Measurements from ENCODE around the gene CHAT.

The CHAT gene

GRCh38 chr10:49598164-49598856 lies 15.5 kb upstream of the CHAT start:
- H4K20me1 ChIP-seq (ENCODE audit: insufficient read depth, low read length) = no peaks in the 10 kb centered on the region
- no peak overlapping the region for H3K9ac ChIP-seq (ENCODE audit: low read length)
- no peaks in the 10 kb centered on the region for H3K9me3 ChIP-seq (replicated peaks; ENCODE audit: insufficient read depth, low read length)
- no peaks in the 10 kb centered on the region for H3K79me2 ChIP-seq (ENCODE audit: low read length)
- H3K27ac ChIP-seq (ENCODE audit: low read length) = no peak overlapping the region
- DNase-seq = no peak
- H3K9me2 ChIP-seq (replicated peaks; ENCODE audit: insufficient read depth, low read length) = no peaks in the 10 kb centered on the region
- no peak for TF ChIP-seq EZH2 (optimal IDR thresholded peaks at IDR 0.05; ENCODE audit: low read depth, low read length)
- TF ChIP-seq EZH2phosphoT487 (IDR thresholded peaks at IDR 0.05; ENCODE audit: low read length) = no peak
- TF ChIP-seq CTCF (IDR thresholded peaks at IDR 0.05; ENCODE audit: low read length) = no peak
- H3K36me3 ChIP-seq (replicated peaks; ENCODE audit: insufficient read depth, low read length) = no peaks in the 10 kb centered on the region
- H3F3A ChIP-seq (ENCODE audit: insufficient read depth, low read length) = no peaks in the 10 kb centered on the region
- no peak overlapping the region for H3K4me2 ChIP-seq (ENCODE audit: low read depth, low read length)
- H3K4me1 ChIP-seq (ENCODE audit: low read length) = no peaks in the 10 kb centered on the region
- no peaks in the 10 kb centered on the region for H3K27me3 ChIP-seq (replicated peaks; ENCODE audit: insufficient read depth, low read length)
- no peak overlapping the region for H2AFZ ChIP-seq (ENCODE audit: low read length)
- H3K4me3 ChIP-seq (ENCODE audit: low read length) = no peak overlapping the region

GRCh38 chr10:49598986-49599385 lies 14.9 kb upstream of the CHAT start:
- Histone ChIP-seq H3K27me3 (replicated peaks; ENCODE audit: insufficient read depth, low read length) (no peaks in the 10 kb centered on the region; the same call in 1 of the 2 replicates), H4K20me1 (ENCODE audit: insufficient read depth, low read length) (no peaks in the 10 kb centered on the region), H3K9me3 (replicated peaks; ENCODE audit: insufficient read depth, low read length) (no peaks in the 10 kb centered on the region), H3K9ac (ENCODE audit: low read length) (no peak overlapping the region), H3K9me2 (replicated peaks; ENCODE audit: insufficient read depth, low read length) (no peaks in the 10 kb centered on the region), H3F3A (ENCODE audit: insufficient read depth, low read length) (no peaks in the 10 kb centered on the region), H3K4me1 (ENCODE audit: low read length) (no peaks in the 10 kb centered on the region), H3K4me2 (ENCODE audit: low read depth, low read length) (no peak overlapping the region), H2AFZ (ENCODE audit: low read length) (no peak overlapping the region), H3K4me3 (ENCODE audit: low read length) (no peak overlapping the region), H3K36me3 (replicated peaks; ENCODE audit: insufficient read depth, low read length) (no peaks in the 10 kb centered on the region), H3K27ac (ENCODE audit: low read length) (no peak overlapping the region), H3K79me2 (ENCODE audit: low read length) (no peaks in the 10 kb centered on the region)
- DNase-seq = no peak
- no peak for TF ChIP-seq EZH2phosphoT487 (IDR thresholded peaks at IDR 0.05; ENCODE audit: low read length)
- TF ChIP-seq CTCF (IDR thresholded peaks at IDR 0.05; ENCODE audit: low read length) = no peak
- TF ChIP-seq EZH2 (optimal IDR thresholded peaks at IDR 0.05; ENCODE audit: low read depth, low read length) = no peak

- Histone ChIP-seq H3K9me2 (replicated peaks; ENCODE audit: insufficient read depth, low read length) (no peaks in the 10 kb centered on the region), H3K36me3 (replicated peaks; ENCODE audit: insufficient read depth, low read length) (no peaks in the 10 kb centered on the region), H2AFZ (ENCODE audit: low read length) (no peak overlapping the region), H3K27me3 (replicated peaks; ENCODE audit: insufficient read depth, low read length) (no peaks in the 10 kb centered on the region; the same call in 1 of the 2 replicates), H3K27ac (ENCODE audit: low read length) (no peak overlapping the region), H3K9me3 (replicated peaks; ENCODE audit: insufficient read depth, low read length) (no peaks in the 10 kb centered on the region), H3K79me2 (ENCODE audit: low read length) (no peaks in the 10 kb centered on the region), H3K4me1 (ENCODE audit: low read length) (no peaks in the 10 kb centered on the region), H3K4me2 (ENCODE audit: low read depth, low read length) (no peak overlapping the region), H3K4me3 (ENCODE audit: low read length) (no peak overlapping the region), H3K9ac (ENCODE audit: low read length) (no peak overlapping the region), H3F3A (ENCODE audit: insufficient read depth, low read length) (no peaks in the 10 kb centered on the region), H4K20me1 (ENCODE audit: insufficient read depth, low read length) (no peaks in the 10 kb centered on the region)
- TF ChIP-seq CTCF (IDR thresholded peaks at IDR 0.05; ENCODE audit: low read length) = no peak
- TF ChIP-seq EZH2 (optimal IDR thresholded peaks at IDR 0.05; ENCODE audit: low read depth, low read length) = no peak
- TF ChIP-seq EZH2phosphoT487 (IDR thresholded peaks at IDR 0.05; ENCODE audit: low read length) = no peak
- no peak for DNase-seq
Measured at GRCh38 chr10:49599546-49599945, 14.3 kb upstream of the CHAT start.
